HepG2 (cell line): Measurements from ENCODE around the gene PRCP. TPM values are rescaled to one million over a fixed set of nuclear protein-coding genes. Genes with fewer than 3 reads are reported as not detected.
A peak's percentile ranks its signal among the peaks of the same experiment; 100 is the strongest.

Experiments
- ARID4A ChIP-seq: sonication (generic); formaldehyde crosslinking; IDR thresholded peaks from 2 replicates; pipeline ENCODE4 v1.5.0; 2020; ENCODE audit warnings: mild to moderate bottlenecking, missing genetic modification reagents, borderline replicate concordance
- EEA1 ChIP-seq: sonication (generic); formaldehyde crosslinking; IDR thresholded peaks from 2 replicates; pipeline ENCODE4 v1.5.1; 2020; ENCODE audit warnings: mild to moderate bottlenecking, missing genetic modification reagents, borderline replicate concordance
- FOSL1 ChIP-seq: sonication (generic); formaldehyde crosslinking; IDR thresholded peaks from 2 replicates; pipeline ENCODE4 v1.9.0; 2021; ENCODE audit warnings: missing genetic modification reagents, borderline replicate concordance
- IKZF5 ChIP-seq: IDR thresholded peaks from 2 replicates; pipeline ENCODE4 v1.6.1; 2018; ENCODE audit warnings: missing genetic modification reagents, mild to moderate bottlenecking, missing compliant biosample characterization
- IRF9 ChIP-seq: sonication (generic); formaldehyde crosslinking; IDR thresholded peaks from 2 replicates; pipeline ENCODE4 v1.8.0; 2022; ENCODE audit warnings: missing genetic modification reagents, mild to moderate bottlenecking, borderline replicate concordance
- MTA3 ChIP-seq: sonication (generic); formaldehyde crosslinking; IDR thresholded peaks from 2 replicates; pipeline ENCODE4 v1.4.0; 2020; ENCODE audit warnings: missing genetic modification reagents
- XRCC5 ChIP-seq: fragments of 200-400 bp; formaldehyde crosslinking; optimal IDR thresholded peaks from 2 replicates; pipeline ENCODE3; 2017; ENCODE audit warnings: mild to moderate bottlenecking, low read length
- ZBTB26 ChIP-seq: IDR thresholded peaks from 2 replicates; pipeline ENCODE4 v1.6.1; 2016; ENCODE audit warnings: missing compliant biosample characterization, missing genetic modification reagents, borderline replicate concordance
- ZNF230 ChIP-seq: sonication (generic); formaldehyde crosslinking; IDR thresholded peaks from 2 replicates; pipeline ENCODE4 v1.4.0; 2020; ENCODE audit warnings: mild to moderate bottlenecking, missing genetic modification reagents
- ZNF431 ChIP-seq: sonication (generic); formaldehyde crosslinking; IDR thresholded peaks from 2 replicates; pipeline ENCODE4 v1.9.0; 2022; ENCODE audit warnings: missing genetic modification reagents, low read depth, mild to moderate bottlenecking, borderline replicate concordance
- ZNF687 ChIP-seq: sonication (generic); formaldehyde crosslinking; IDR thresholded peaks from 2 replicates; pipeline ENCODE4 v1.5.1; 2020; ENCODE audit warnings: mild to moderate bottlenecking, missing genetic modification reagents, moderate library complexity
- ZNF784 ChIP-seq: sonication (generic); formaldehyde crosslinking; IDR thresholded peaks from 2 replicates; pipeline ENCODE4 v1.5.1; 2020; ENCODE audit warnings: missing genetic modification reagents, mild to moderate bottlenecking, borderline replicate concordance
- ZNF792 ChIP-seq: IDR thresholded peaks from 2 replicates; pipeline ENCODE4 v1.6.1; 2016
- polyA plus RNA-seq, 8 experiments: library from polyadenylated mRNA; depleted of rRNA in 3 of 8; stranded (reverse) in 7 of 8; unstranded in 1 of 8; fragments of >200 nt; fragmentation: Illumina TruSeq in 4 of 8; extraction: Trizol in 4 of 8; gene quantifications; 2 replicates each; pipeline versions ENCODE4 v1.2.1 to v1.2.3, GENCODE V29; 2011 to 2016; ENCODE audit warnings: low read depth in 4 of 8, missing spikeins in 1 of 8, mixed read lengths in 1 of 8; ENCODE audit not compliant: insufficient read depth in 1 of 8
- total RNA-seq, 5 experiments: library from RNA; depleted of rRNA; stranded (reverse); fragments of >200 nt; fragmentation: Illumina TruSeq; extraction: Trizol; gene quantifications; 2 replicates each; pipeline ENCODE4 v1.2.3, GENCODE V29; 2016; ENCODE audit warnings: low read depth in 1 of 5

The PRCP gene
- total and polyA plus RNA-seq, 2 of the 13 experiments (the other 11 are each of a cell fraction or from before 2014, with no cell fraction given) = 84.2 to 105 TPM

GRCh38 chr11:82900277-82901164 lies at the start of gene PRCP (continued):
- TF ChIP-seq ZBTB26 (CRISPR knock-in tag) (no peak), ZNF792 (CRISPR knock-in tag) (peak; percentile 42; the same call in 1 of the 2 replicates), IRF9 (CRISPR knock-in tag) (0 out of 2 replicates have a peak, but pooled peaks have one; percentile 18), ZNF230 (CRISPR knock-in tag) (peak; percentile 62; the same call in 1 of the 2 replicates), XRCC5 (peak; percentile 44), EEA1 (no peak; the same call in 1 of the 2 replicates), ARID4A (CRISPR knock-in tag) (peak; percentile 77), FOSL1 (CRISPR knock-in tag) (no peak), ZNF431 (CRISPR knock-in tag) (peak; percentile 88), IKZF5 (no peak; the same call in 1 of the 2 replicates), MTA3 (CRISPR knock-in tag) (no peak), ZNF687 (CRISPR knock-in tag) (peak; percentile 89), ZNF784 (CRISPR knock-in tag) (peak; percentile 29; the same call in 1 of the 2 replicates)
